Muscle layer of colon (tissue), 2 donors: ENCODE results near the gene SULF2.

Experiments used
- H3K27ac ChIP-seq: one replicate; pipeline ENCODE4 v1.7.0; 2013; ENCODE audit warnings: low read depth, mild to moderate bottlenecking, low read length, moderate library complexity
- H3K27me3 ChIP-seq, 2 donors: one replicate each; pipeline ENCODE4 v1.7.0; 2013; ENCODE audit warnings: low read length in 2 of 2, mild to moderate bottlenecking in 2 of 2; ENCODE audit not compliant: insufficient read depth in 2 of 2, control insufficient read depth in 1 of 2
- H3K36me3 ChIP-seq: one replicate; pipeline ENCODE4 v1.7.0; 2013; ENCODE audit warnings: mild to moderate bottlenecking, low read length; ENCODE audit not compliant: insufficient read depth
- H3K4me1 ChIP-seq: one replicate; pipeline ENCODE4 v1.7.0; 2013; ENCODE audit warnings: mild to moderate bottlenecking, low read length; ENCODE audit not compliant: insufficient read depth
- H3K4me3 ChIP-seq, 2 donors: one replicate each; pipeline ENCODE4 v1.7.0; 2013; ENCODE audit warnings: low read length in 2 of 2, low read depth in 1 of 2, mild to moderate bottlenecking in 1 of 2, moderate library complexity in 1 of 2
- H3K9ac ChIP-seq: one replicate; pipeline ENCODE4 v1.7.0; 2013; ENCODE audit warnings: low read length
- H3K9me3 ChIP-seq: one replicate; pipeline ENCODE4 v1.7.0; 2013; ENCODE audit warnings: mild to moderate bottlenecking, low read length
- donor health status: abdominal sarcoma.
- donor health status: Adenocarcinoma of cecum.

SULF2 gene

GRCh38 chr20:47754388-47754715 lies 30.9 kb downstream of the SULF2 start:
- no peaks in the 10 kb centered on the region for H3K9me3 ChIP-seq
- H3K9ac ChIP-seq = no peak overlapping the region
- no peak overlapping the region for H3K27ac ChIP-seq
- no peaks in the 10 kb centered on the region for H3K27me3 ChIP-seq
- peaks cover 6% of the 10 kb centered on the region for H3K4me1 ChIP-seq
- no peak overlapping the region for H3K4me3 ChIP-seq
- H3K36me3 ChIP-seq = no peaks in the 10 kb centered on the region

- no peaks in the 10 kb centered on the region for H3K36me3 ChIP-seq
- H3K9me3 ChIP-seq = no peaks in the 10 kb centered on the region
- peaks cover 11% of the 10 kb centered on the region for H3K4me1 ChIP-seq
Observed at GRCh38 chr20:47753576-47754387, 31.5 kb downstream of the SULF2 start.

GRCh38 chr20:47751449-47751848 lies 33.8 kb downstream of the SULF2 start:
- Histone ChIP-seq H3K9me3 (no peaks in the 10 kb centered on the region), H3K36me3 (no peaks in the 10 kb centered on the region), H3K9ac (no peak overlapping the region), H3K4me3 (no peak overlapping the region), H3K27ac (no peak overlapping the region), H3K4me1 (peaks cover 16% of the 10 kb centered on the region), H3K27me3 (no peaks in the 10 kb centered on the region)

More at GRCh38 chr20:47753576-47754387, 31.5 kb downstream of the SULF2 start:
- Histone ChIP-seq H3K27ac (no peak overlapping the region), H3K27me3 (no peaks in the 10 kb centered on the region), H3K4me3 (no peak overlapping the region), H3K9ac (no peak overlapping the region)

GRCh38 chr20:47749339-47749738 lies 35.9 kb downstream of the SULF2 start:
- H3K9me3 ChIP-seq = no peaks in the 10 kb centered on the region
- no peaks in the 10 kb centered on the region for H3K36me3 ChIP-seq
- peaks cover 0 to 3% of the 10 kb centered on the region in 2 donors for H3K27me3 ChIP-seq
- H3K27ac ChIP-seq = no peak overlapping the region
- H3K4me3 ChIP-seq = no peak overlapping the region
- H3K9ac ChIP-seq = no peak overlapping the region
- H3K4me1 ChIP-seq = peaks cover 16% of the 10 kb centered on the region

- Histone ChIP-seq H3K27ac (no peak overlapping the region), H3K4me3 (no peak overlapping the region), H3K4me1 (peaks cover 16% of the 10 kb centered on the region), H3K9ac (no peak overlapping the region), H3K9me3 (no peaks in the 10 kb centered on the region), H3K36me3 (no peaks in the 10 kb centered on the region), H3K27me3 (peaks cover 0 to 5% of the 10 kb centered on the region in 2 donors)
Observed at GRCh38 chr20:47748823-47749222, 36.5 kb downstream of the SULF2 start.

- no peak overlapping the region for H3K4me3 ChIP-seq
- peaks cover 16% of the 10 kb centered on the region for H3K4me1 ChIP-seq
- H3K9me3 ChIP-seq = no peaks in the 10 kb centered on the region
- H3K27me3 ChIP-seq = peaks cover 0 to 5% of the 10 kb centered on the region in 2 donors
- H3K9ac ChIP-seq = no peak overlapping the region
- H3K27ac ChIP-seq = no peak overlapping the region
- H3K36me3 ChIP-seq = no peaks in the 10 kb centered on the region
Observed at GRCh38 chr20:47748069-47748468, 37.2 kb downstream of the SULF2 start.

DNA sequence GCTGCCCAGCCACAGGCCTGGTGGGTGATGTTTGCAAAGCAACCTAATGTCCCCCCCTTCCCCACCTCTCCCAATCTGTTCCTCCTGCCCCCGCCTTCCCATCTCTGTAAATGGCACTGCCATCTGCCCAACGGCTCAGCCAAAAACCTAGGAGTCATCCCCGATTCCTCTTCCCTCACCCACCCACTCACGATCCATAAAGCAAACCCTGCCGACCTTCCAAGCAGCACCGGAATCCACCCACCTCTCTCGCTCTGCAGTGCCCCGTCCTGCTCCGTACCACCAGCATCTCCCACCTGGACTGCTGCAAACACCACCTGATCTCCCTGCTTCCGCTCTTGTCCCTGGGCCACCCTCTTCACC lies 37.6 kb downstream of the SULF2 start:
- no peak overlapping the region for H3K9ac ChIP-seq
- no peaks in the 10 kb centered on the region for H3K36me3 ChIP-seq
- H3K9me3 ChIP-seq = no peaks in the 10 kb centered on the region
- peaks cover 16% of the 10 kb centered on the region for H3K4me1 ChIP-seq
- H3K27ac ChIP-seq = no peak overlapping the region
- H3K4me3 ChIP-seq = no peak overlapping the region
- H3K27me3 ChIP-seq = peaks cover 0 to 5% of the 10 kb centered on the region in 2 donors

DNA sequence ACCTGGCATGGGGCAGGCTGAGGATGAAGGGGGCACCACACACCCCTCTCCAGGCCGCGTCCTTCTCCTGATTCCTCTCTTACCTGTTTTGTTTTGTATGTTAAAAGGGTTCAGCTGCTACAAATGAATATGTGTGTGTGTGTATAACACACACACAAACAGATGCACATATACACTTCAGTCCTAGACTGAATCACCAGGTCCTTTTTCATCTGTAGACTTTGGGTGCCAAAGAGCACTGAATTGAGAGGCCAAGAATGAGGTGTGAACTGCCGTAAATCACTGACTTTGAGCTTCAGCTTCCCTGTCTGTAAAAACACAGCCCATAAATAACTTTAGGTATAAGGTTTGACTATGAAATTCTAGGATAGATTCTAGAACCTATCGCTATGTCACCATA lies 40.5 kb downstream of the SULF2 start:
- no peak overlapping the region for H3K4me3 ChIP-seq
- H3K27me3 ChIP-seq = peaks cover 0 to 5% of the 10 kb centered on the region in 2 donors
- H3K36me3 ChIP-seq = no peaks in the 10 kb centered on the region
- peaks cover 15% of the 10 kb centered on the region for H3K4me1 ChIP-seq
- no peak overlapping the region for H3K9ac ChIP-seq
- no peaks in the 10 kb centered on the region for H3K9me3 ChIP-seq
- H3K27ac ChIP-seq = no peak overlapping the region

- peaks cover 0 to 5% of the 10 kb centered on the region in 2 donors for H3K27me3 ChIP-seq
- no peaks in the 10 kb centered on the region for H3K9me3 ChIP-seq
- H3K9ac ChIP-seq = no peak overlapping the region
- H3K36me3 ChIP-seq = no peaks in the 10 kb centered on the region
- no peak overlapping the region for H3K27ac ChIP-seq
- no peak overlapping the region for H3K4me3 ChIP-seq
- H3K4me1 ChIP-seq = peaks cover 4% of the 10 kb centered on the region
Observed at GRCh38 chr20:47743671-47744070, 41.6 kb downstream of the SULF2 start.

DNA sequence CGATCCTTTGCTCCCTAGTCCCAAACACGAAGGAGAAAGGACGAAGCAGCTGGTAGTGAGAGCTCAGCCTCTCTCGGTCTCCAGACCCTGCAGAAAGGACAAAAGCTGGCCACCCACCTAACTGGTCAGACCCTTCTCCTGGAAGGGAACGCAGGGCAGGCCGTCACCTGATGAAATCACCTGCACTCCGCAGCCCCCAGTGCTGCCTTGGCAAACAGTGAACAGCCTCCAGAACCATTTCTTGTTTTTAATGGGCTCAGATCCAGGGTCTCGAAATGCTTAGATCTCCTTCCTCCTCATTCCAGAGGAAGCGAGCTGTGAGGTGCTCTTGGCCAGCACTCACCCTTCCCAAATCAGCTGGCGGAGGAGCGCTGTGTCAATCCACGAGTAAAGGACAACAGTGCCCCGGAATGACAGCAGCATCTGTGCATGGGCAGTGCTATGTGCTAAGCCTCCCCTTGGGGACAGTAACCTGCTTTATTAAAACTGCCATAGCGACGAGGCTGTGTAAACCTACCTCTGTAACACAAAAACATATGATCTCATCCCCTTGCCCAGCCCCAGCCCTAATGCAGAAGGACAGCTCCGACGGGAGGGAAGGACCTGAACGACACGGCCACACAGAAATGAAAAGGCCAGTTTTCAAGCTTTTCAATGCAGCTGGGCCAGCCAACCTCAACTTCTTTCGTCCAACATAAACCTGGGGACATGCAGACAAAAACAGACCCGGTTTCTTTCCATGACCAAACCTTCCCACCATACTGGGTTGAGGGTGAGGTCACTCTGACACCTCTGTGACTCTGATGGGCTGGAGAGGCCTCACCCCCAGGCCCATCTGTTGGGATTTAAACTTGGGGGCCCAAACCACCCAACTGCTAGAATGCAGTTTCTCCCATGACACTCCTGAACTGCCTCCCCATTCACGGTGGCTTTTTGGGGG lies 43.3 kb downstream of the SULF2 start:
- Histone ChIP-seq H3K36me3 (no peaks in the 10 kb centered on the region), H3K27me3 (peaks cover 0 to 5% of the 10 kb centered on the region in 2 donors), H3K9me3 (no peaks in the 10 kb centered on the region), H3K9ac (no peak overlapping the region), H3K27ac (no peak overlapping the region), H3K4me3 (no peak overlapping the region), H3K4me1 (no peaks in the 10 kb centered on the region)

DNA sequence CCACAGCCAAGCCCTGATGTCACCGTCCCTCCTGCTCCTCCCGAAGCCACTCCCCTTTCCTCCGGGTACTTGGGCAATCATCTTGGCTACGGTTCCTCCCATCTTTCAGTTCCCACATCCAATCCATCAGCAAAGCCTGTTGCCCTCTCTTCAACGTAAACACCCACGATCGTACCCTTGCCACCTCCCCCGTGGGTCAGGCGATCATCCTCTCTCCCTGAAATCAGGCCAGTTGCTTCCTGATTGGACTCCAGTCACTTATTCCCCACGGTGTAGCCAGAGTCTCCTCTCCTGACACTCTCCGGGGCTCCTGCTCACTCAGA lies 44.5 kb downstream of the SULF2 start:
- H3K4me1 ChIP-seq = no peaks in the 10 kb centered on the region
- no peak overlapping the region for H3K27ac ChIP-seq
- no peaks in the 10 kb centered on the region for H3K9me3 ChIP-seq
- H3K4me3 ChIP-seq = no peak overlapping the region
- H3K36me3 ChIP-seq = no peaks in the 10 kb centered on the region
- no peak overlapping the region for H3K9ac ChIP-seq
- H3K27me3 ChIP-seq = peaks cover 0 to 5% of the 10 kb centered on the region in 2 donors
